HG03280 (cell line): ENCODE results near the gene LHX5.
"Not testable (repeated sequence)": the region's sequence is repeated elsewhere in the genome, so short reads cannot be mapped to it uniquely, and the experiment has no call there.

Source experiments
- ATAC-seq: cut with Tn5 transposase; IDR thresholded peaks from one replicate; pipeline ENCODE4 v1.9.1; 2021; ENCODE audit warnings: mild to moderate bottlenecking, moderate library complexity; ENCODE audit not compliant: unreplicated experiment

LHX5 gene

DNA sequence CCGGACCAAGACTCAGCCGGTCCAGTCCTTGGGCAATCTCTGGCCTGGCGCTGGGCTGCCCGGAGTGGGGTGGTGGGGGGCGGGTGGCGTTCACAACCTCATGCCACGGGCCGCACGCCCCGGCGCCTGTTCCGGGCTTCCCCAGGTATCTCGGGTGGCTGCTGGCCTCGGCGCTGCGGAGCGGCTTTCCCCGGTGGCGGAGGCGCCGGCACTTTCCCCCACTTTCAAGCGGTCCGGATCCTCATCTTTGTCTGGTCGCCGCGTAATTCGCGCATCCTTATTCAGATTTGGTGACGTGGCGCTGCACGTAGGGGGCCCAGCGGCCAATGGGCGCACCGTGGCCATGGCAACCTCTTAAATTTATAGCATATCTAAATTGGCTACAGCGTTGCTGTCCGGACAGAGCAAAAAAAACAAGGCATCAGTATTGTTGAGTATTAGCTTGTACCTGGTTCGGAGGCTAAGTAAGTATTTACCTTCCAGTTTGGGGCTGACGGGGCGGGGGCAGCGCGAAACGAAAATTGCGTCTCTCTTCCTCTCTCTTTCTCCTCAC is at the start of gene LHX5:
TSS of gene LHX5 (minus strand) at position 253 of the 553 bp plus-strand sequence. CDS start 373 bp downstream, outside the sequence.
- no peak for ATAC-seq

DNA sequence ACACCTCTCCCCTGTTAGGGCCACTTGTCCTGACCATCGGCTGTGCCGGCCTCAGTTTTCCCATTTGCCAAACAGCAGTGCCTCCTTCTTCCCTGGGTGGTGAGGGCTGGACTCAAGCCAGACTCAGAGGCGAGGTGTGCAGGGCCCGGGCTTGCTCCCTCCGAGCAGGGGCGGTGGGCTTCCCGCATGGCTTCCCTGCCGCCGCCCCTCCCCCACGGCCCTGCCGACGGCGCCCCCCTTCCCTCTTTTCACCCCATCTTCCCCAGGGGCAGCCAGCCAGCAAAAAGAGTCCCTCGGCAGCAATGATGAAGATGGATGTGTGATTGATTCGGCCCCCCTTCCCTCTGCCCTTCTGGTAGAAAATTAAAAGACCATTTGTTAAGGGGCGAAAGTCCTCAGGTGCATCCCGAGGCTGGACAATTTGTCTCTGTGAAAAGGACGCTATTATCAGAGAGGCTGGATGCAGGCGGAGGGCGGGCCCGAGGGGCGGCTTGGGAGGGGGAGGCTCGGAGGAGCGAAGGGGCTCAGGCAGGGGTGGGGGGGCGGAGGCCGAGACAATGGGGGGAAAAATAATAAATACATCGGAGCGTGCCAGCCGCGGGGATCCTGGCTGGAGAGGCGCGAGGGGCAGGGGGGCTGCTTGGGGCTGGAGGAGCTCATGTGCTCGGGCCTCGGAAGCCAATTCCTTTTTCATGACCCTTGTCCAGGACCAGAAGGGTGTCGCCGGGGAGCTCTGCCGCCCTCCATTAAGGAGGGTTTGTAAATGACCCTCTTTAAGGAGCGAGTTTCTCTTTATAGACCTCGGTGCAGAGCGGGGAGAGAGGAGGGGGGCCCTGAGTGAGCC is 48.0 kb upstream of the LHX5 start:
- no peak for ATAC-seq

DNA sequence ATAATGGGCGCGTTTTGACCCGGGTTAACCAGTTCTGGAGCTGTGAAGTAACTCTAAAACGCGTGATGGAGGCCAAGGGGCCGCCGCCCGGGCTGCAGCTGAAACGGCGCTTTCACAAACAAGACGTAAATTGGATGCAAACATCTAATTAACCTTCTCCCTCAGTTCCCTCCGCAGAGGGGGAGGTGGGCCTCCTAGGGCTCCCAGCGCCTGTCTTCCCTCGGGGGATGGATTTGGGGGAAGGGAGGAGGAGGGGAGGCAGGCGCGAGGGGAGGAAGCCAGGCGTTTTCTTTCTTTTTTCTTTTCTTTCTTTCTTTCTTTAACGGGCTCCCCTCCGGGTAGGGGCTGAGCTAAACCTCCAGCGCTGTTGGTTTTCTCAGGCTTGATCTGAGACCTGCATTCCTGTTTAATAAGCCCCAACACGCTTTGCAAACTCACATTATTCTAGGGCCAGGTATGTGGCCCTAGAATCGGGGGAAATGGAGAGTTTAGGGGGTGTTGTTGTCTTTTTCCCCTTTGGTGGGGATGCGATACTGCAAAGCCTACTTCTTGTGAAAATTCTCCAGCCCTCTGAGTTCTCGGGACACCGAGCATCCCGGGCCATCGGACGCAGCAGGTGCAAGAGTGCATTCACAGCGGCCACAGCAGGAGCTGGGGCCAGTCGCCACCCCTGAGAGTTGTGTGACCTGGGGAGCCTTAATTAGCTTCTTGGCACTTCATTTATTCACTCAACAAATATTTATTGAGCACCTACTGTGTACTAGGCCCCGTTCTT is 43.6 kb upstream of the LHX5 start:
- no peak for ATAC-seq

DNA sequence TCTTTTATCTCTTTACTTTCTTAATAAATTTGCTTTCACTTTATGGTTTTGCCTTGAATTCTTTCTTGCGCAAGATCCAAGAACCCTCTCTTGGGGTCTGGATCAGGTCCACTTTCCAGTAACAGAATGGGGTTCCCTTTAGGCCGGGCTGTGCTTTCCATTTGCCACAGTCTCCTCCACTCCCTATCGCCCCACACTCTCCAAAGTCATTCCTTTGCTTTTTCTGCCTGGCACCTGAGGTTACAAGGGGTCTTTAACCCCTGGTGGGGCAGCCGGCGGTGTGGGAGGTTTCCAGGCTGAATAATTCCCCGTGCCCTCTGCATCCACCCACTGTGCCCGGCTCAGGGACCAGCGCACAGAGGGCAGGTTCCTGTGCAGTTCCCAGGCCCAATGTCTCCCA is 42.9 kb upstream of the LHX5 start:
- no peak for ATAC-seq

DNA sequence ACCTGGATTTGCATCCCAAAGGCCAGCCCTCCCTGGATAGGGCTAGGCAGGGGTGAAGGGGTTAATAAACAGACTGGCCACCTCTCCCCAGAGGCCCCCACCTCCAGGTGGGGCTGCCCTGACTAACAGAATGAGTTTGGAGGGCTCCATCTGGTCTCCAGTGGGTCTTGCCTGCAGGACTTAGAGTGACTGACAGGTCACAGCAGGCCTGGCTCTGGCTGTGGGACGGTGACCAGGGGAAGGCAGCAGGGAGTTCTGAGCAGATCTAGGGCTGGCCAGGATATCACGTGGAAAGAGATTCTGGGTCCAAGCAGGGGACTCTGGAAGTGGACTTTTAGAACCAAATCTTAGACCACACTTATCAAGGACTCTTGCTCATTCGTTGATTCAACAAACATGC is 40.9 kb upstream of the LHX5 start:
- no peak for ATAC-seq

DNA sequence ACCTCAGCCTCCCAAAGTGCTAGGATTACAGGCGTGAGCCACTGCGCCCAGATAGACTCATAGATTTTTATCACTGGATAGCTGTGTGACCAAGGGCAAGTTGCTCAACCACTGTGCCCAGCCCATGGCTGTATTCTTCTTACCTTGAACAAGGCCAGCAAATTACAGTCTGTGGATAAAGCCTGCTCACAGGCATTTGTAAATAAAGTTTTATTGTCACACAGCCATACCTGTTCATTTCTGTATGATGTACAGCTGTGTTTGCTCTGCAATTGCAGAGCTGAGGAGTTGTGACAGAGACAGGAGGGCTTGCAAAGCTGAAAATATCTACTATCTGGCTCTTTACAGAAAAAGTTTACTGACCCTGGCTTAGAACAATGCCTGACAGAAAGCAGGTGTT is 35.2 kb upstream of the LHX5 start:
- no peak for ATAC-seq

DNA sequence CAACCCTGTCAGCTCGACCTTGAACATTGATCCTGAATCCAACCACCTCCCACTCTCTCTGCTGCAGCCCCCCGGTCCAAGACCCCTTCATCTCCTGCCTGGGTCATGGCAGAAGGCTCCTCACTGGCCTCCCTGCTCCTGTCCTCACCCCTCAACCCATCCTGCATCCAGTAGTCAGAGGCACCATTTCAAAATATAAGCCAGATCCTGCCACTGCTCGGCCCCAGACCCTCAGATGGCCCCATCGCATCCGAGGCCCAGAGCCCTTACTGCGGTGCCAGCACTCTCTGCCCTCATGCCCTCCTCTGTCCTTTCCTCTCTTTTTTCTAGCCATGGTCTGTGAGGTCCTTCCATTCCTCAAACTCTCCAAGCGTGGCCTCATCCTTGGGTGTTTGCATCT is 34.3 kb upstream of the LHX5 start:
- ATAC-seq: no peak

DNA sequence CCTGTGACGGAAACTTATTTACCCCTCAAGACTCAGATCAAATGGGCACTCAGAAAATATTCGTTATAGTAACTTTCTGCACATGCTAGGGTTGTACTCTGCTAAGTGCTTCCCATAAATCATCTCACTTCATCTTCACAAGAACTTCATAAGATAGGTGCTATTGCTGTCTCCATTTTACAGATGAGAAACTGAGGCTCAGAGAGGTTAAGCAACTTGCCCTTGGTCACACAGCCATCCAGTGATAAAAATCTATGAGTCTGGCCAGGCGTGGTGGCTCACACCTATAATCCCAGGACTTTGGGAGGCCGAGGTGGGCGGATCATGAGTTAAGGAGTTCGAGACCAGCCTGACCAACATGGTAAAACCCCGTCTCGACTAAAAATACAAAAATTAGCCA is 33.2 kb upstream of the LHX5 start:
- ATAC-seq: no peak

DNA sequence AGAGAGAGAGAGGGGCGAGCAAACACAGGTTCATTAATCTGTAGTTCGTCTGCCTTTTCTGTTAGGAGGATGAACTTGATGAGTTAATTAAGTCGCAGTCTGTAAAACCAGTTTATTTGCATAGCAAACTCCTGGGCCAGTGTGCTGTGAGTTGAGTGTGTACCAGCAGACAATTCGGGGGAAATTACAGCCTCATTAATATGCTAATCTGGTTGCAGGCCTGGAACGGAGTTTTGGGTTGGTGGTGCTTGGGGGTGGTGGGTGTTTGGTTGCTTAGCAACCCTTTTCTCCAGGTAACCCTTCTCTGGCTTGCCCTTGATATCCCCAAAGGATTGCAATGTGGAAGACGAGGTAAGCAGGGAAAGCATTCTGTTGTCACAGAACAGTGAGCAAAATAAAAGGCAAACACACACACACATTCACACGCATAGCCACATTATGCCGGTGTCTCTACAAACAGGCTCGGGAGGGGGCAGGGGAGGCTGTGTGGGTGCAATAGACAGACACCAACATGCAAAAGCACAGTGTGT is 29.2 kb upstream of the LHX5 start:
- ATAC-seq: no peak

DNA sequence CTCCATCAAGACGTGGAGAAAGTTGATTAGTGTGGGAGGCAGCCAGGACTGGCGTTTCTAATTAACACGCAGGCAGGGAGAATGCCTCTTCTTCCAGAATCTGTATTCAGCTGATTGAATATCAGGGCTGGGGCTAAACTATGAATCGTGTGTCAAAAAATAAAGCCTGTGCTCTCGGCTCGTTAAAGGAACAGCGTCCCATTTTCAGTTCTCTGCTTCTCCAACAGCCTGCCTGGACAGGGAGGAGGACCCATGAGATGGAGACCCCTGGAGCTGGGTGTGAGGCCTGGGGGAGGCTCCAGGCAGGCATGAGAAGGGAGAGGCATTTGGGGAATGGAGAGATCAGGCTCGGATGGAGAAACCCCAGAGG is 28.6 kb upstream of the LHX5 start:
- ATAC-seq: no peak

DNA sequence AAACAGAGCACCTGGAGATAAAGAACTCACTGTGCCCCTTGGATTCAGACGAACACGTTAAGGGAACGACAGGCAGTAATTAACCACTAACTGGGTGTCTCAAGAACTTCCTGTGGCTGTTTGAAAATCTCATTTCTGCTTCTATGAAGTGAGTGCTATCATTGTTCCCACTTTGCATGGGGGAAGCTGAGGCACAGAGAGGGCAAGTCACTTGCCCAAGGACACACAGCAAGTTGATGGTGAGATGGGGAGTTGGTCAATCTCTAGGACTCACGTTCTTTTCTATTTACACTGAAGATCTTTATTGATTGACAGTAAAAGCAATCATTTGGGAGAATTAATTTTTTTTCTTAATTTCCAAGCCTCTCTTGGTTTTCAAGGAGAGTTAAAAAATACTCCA is 26.8 kb upstream of the LHX5 start:
- ATAC-seq: no peak

DNA sequence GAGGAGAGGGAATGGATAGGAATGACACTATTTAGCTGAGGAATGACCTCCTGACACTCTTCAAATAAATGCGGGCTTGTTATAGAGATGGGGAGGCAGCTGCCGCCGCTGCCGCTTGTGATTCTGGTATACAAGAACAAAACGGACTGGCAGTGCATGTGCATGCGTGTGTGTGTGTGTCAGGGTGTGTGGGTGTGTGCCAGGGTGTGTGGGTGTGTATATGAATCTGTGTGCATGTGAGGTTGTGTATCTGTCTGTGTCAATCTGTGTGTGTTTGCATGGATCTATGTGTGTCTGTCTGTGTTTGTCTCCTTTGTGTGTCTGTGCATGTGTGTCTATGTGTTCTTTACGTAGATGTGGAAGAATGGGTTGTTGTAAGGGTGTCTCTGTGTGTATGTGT is 26.0 kb upstream of the LHX5 start:
- no peak for ATAC-seq

DNA sequence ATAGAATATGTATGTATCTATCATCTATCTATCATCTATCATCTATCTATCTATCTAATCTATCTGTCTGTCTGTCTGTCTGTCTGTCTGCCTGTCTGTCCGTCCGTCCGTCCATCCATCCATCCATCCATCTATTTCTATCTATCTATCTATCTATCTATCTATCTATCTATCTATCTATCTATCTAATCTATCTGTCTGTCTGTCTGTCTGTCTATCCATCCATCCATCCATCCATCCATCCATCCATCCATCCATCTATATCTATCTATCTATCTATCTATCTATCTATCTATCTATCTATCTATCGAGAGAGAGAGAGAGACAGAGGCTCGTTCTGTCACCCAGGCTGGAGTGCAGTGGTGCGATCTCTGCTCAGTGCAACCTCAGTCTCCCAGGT is 24.3 kb upstream of the LHX5 start:
- ATAC-seq: not testable (repeated sequence)

DNA sequence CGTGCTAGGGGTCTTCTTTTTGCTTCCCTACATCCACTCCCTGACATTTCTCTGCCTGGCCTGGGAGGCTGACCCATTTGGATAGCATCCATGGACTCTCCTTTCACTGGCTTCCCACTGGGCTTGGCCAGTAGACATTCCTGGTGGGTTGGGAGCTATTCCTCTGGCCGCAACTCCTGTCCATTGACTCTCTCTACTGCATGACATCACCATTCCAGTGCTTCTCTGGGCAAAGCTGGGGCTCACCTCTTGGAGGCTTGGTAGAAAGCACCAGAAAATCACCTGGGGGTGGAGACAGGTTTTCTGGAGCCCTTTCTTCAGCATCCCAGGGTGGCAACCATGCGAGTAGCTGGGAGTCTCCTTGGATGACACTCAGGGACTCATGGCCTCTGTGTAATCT is 16.7 kb upstream of the LHX5 start:
- no peak for ATAC-seq

DNA sequence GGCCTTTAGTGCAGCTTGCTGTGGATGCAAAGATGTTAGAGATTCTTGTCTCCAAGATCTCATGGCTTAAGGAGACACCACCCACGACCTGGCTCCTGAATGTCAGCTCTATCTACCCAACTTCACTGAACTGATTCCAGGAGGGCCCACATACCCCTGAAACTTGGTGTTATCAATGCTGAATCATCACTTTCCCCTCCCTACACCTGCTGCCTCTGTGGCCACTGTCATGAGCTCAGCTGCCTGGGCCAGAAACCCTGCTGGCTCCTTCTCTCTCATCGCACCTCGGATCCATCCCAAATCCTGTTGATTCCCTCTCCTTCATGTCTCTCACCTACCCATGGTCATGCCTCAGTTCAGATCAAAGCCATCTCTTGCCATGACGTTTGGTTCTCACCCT is 15.1 kb upstream of the LHX5 start:
- ATAC-seq: no peak

DNA sequence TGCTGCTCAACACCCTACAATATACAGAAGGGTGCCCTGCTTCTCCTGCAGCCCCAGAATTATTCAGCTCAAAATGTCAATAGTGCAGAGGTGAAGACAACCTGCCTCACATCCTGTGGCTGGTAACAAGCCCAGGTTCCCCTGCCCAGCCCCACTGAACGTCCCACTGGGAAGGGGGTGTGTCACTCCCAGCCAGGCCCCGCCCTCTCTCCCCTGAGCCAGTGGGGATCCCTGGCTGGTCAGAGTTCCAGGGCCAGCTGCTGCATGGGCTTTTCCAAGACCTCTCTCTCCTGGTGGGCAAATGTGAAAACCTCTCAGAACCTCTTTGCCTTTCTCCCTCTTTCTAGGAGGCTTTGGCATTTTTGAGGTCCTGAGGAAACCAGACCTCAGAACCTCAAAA is 13.7 kb upstream of the LHX5 start:
- no peak for ATAC-seq

DNA sequence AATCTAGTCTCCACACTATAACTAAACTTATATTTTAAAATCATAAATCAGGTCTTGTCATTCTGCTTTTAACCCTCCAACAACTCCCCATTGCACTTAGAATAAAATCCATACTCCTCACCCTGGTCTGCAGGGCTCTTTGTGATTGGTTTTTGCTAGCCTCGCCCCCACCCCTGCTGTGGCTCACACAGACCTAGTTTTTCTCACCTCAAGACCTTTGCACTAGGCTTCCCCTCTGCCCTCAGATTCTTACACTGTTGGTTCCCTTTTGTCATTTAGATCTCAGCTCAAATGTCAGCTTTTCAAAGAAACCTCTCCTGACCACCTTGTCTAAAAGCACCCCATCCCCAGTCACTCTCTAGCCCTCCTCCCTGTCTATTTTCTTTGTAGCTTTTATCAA is 10.7 kb upstream of the LHX5 start:
- ATAC-seq: no peak

DNA sequence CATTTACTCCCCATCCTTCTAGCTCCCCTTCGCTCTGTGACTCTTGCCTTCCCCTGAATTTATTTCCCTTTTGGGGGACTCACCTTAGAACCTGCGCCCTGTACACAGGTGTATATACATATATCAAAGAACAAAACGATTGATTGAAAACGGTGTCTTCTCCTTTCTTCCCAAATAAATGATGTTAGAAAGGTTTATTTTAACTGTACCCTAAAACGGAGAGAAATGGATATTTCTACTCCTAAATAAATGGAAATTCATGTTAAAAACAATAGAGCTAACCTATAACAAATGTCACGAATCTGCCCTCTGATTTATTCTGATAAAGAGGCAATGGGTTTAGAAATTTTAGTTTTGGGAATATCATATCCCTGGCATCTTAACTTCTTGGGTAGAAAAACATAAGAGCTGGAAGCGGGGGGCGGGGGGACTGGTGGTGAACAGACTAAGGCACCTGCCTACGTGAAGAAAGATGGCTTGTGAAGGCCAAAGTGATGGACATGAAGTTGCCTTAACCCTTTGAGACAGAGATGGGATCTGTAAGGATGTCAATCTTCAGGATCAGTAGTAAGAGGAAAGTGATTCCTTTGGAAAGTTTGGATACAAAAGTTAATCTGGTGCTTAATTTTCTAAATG is 8.8 kb upstream of the LHX5 start:
- no peak for ATAC-seq

DNA sequence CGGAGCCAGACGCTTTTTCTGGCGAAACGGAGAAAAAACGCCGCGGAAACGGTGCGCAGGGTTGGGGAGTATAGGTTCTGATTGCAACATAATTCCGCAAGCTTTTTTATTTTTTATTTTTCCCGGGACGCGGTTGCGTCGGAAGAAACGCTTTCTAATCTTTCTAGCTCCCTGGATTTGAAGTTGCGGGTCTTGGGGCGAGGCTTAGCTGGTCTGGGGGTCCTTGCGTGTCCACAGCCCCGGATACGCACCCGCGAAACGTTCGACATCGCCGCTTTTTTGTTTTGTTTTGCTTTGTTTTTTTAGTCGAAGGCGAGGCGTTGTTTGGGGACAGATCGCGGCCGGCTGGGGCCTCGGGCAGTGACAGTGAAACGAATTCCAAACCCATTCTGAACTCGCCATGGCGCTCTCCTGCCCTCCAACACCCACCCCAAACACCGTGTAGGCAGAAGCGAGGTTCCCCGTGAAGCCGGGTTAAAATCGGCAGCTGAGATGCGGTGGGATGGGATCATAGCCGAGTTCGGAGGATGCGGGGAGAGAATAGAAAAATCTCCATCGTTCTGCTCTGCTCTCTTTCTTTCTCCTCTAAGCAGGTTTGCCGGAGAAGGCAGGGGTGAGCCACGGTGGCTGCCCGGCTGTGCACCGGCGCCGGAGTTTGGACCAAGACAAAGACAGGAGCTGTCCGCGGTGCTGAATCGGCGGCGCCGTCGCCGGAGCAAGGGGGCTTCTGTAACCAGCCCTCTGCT is 8.1 kb upstream of the LHX5 start:
- no peak for ATAC-seq

DNA sequence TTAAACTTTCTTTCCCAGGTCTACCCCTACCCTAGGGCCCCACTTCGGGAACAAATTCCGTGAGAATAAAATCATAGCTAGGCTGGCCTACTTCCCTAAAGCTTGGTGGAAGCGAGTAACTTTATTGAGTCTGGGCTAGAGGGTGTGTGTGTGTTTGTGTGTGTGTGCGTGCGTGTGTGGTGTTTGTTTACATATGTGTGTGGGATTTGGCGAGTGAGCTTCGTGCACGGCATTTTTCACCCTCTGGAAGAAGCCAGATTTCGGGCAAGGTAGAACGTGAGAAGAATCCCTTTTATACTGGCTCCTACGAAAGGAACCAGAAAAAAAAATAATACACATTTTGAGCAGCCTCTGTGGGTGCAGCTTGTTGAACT is 7.5 kb upstream of the LHX5 start:
- ATAC-seq: no peak
